GM12873 (cell line): Measurements from ENCODE around the gene TENM4.

Source experiments
- CTCF ChIP-seq: IDR thresholded peaks from 2 replicates; pipeline ENCODE4 v1.5.1; 2012; ENCODE audit warnings: low read depth, mild to moderate bottlenecking, moderate library complexity, low read length, control low read depth; ENCODE audit not compliant: insufficient read depth; ENCODE audit errors: missing control alignments

The TENM4 gene

GRCh38 chr11:79042824-79043223 is 398.0 kb downstream of the TENM4 start:
- TF ChIP-seq CTCF = no peak

- TF ChIP-seq CTCF = no peak
Measured at GRCh38 chr11:79040348-79040747, 400.5 kb downstream of the TENM4 start.

- no peak for TF ChIP-seq CTCF
Measured at GRCh38 chr11:79039122-79039521, 401.7 kb downstream of the TENM4 start.

GRCh38 chr11:79035881-79036280 is 404.9 kb downstream of the TENM4 start:
- no peak for TF ChIP-seq CTCF

- TF ChIP-seq CTCF = no peak
Measured at GRCh38 chr11:79033833-79034232, 407.0 kb downstream of the TENM4 start.

- TF ChIP-seq CTCF = no peak
Measured at GRCh38 chr11:79030448-79030847, 410.4 kb downstream of the TENM4 start.

- TF ChIP-seq CTCF = no peak
Measured at GRCh38 chr11:79028225-79028624, 412.6 kb downstream of the TENM4 start.
